GM23338 (cell line): ENCODE data around the gene ADAT3.

Experiments used
- CREB1 ChIP-seq: fragments of 250-450 bp; sonication (Bioruptor Pico); IDR thresholded peaks from 2 replicates; pipeline ENCODE4 v1.5.0; 2020; ENCODE audit warnings: low read depth, mild to moderate bottlenecking, moderate library complexity
- CTCF ChIP-seq, 2 experiments: fragments of 200-600 bp in 1 of 2; sonication (generic) in 1 of 2; conservative IDR thresholded peaks; 2 replicates each; pipeline versions ENCODE4 v1.5.1 to v1.6.1; 2016 to 2017; ENCODE audit warnings: antibody characterized with exemption in 2 of 2, low read depth in 2 of 2, mild to moderate bottlenecking in 2 of 2, moderate library complexity in 1 of 2
- ETS1 ChIP-seq: IDR thresholded peaks from 2 replicates; pipeline ENCODE4 v1.6.1; 2016; ENCODE audit warnings: antibody characterized with exemption
- EZH2 ChIP-seq: fragments of 200-600 bp; sonication (generic); IDR thresholded peaks from one replicate; pipeline ENCODE4 v1.8.0; 2017; ENCODE audit warnings: antibody characterized with exemption, mild to moderate bottlenecking, low read depth; ENCODE audit not compliant: unreplicated experiment
- EZH2phosphoT487 ChIP-seq: fragments of 200-600 bp; sonication (generic); IDR thresholded peaks from one replicate; pipeline ENCODE4 v1.8.1; 2018; ENCODE audit warnings: antibody characterized with exemption; ENCODE audit not compliant: unreplicated experiment
- JUNB ChIP-seq: IDR thresholded peaks from one replicate; pipeline ENCODE4 v1.6.1; 2016; ENCODE audit warnings: antibody characterized with exemption; ENCODE audit not compliant: unreplicated experiment
- NANOG ChIP-seq: IDR thresholded peaks from 2 replicates; pipeline ENCODE4 v1.6.1; 2016; ENCODE audit warnings: antibody characterized with exemption, borderline replicate concordance
- POLR2AphosphoS5 ChIP-seq: IDR thresholded peaks from 2 replicates; pipeline ENCODE4 v1.6.1; 2016; ENCODE audit warnings: antibody characterized with exemption, low read depth
- REST ChIP-seq: IDR thresholded peaks from one replicate; pipeline ENCODE4 v1.6.1; 2018; ENCODE audit warnings: antibody characterized with exemption; ENCODE audit not compliant: unreplicated experiment

- TF ChIP-seq POLR2AphosphoS5 (no peak), CTCF (conservative IDR thresholded peaks at IDR 0.05; ENCODE audit: low read depth in 2 of 2) (no peak), EZH2 (no peak), JUNB (no peak), ETS1 (no peak), EZH2phosphoT487 (no peak), CREB1 (CRISPR knock-in tag) (no peak), NANOG (no peak), REST (no peak)
These were observed 28.7 kb downstream of the ADAT3 start for GRCh38 chr19:1933942-1934341.
